CD14-positive monocyte (primary cell): ENCODE data around the gene RITA1. TPM values are rescaled to one million over a fixed set of nuclear protein-coding genes. Genes with fewer than 3 reads are reported as not detected.

Source experiments
- DNase-seq, 3 donors: peaks; one replicate each; pipeline ENCODE4 v3.0.0-alpha.2; 2011 to 2022
- H2AFZ ChIP-seq: 2 replicates; pipeline ENCODE4 v1.6.0; 2012; ENCODE audit warnings: mild to moderate bottlenecking, low read depth, low read length, inconsistent platforms; ENCODE audit not compliant: insufficient read depth, poor library complexity, severe bottlenecking
- H3K27ac ChIP-seq, 2 donors: 1 replicate in 1 of 2; 2 replicates in 1 of 2; pipeline ENCODE4 v1.5.1; 2012 to 2013; ENCODE audit warnings: low read length in 2 of 2, control low read depth in 1 of 2, inconsistent platforms in 1 of 2, low read depth in 1 of 2, mild to moderate bottlenecking in 1 of 2
- H3K27me3 ChIP-seq, 2 donors: one replicate each; pipeline versions ENCODE4 v1.6.0 to v1.6.1; 2011 to 2013; ENCODE audit warnings: low read length in 2 of 2; ENCODE audit not compliant: control insufficient read depth in 2 of 2, insufficient read depth in 2 of 2
- H3K36me3 ChIP-seq, 2 donors: replicated peaks in 1 of 2; 1 replicate in 1 of 2; 2 replicates in 1 of 2; pipeline versions ENCODE4 v1.5.1 to v1.6.1; 2012 to 2013; ENCODE audit warnings: low read length in 2 of 2, control low read depth in 1 of 2, inconsistent platforms in 1 of 2, mild to moderate bottlenecking in 1 of 2; ENCODE audit not compliant: insufficient read depth in 2 of 2, control insufficient read depth in 1 of 2
- H3K4me1 ChIP-seq, 2 donors: 1 replicate in 1 of 2; 2 replicates in 1 of 2; pipeline versions ENCODE4 v1.5.1 to v1.6.1; 2012 to 2013; ENCODE audit warnings: low read length in 2 of 2, control low read depth in 1 of 2, inconsistent platforms in 1 of 2, mild to moderate bottlenecking in 1 of 2, moderate library complexity in 1 of 2; ENCODE audit not compliant: insufficient read depth in 2 of 2, control insufficient read depth in 1 of 2
- H3K4me2 ChIP-seq: replicated peaks from 2 replicates; pipeline ENCODE3; 2012; ENCODE audit warnings: low read length, moderate library complexity, mild to moderate bottlenecking; ENCODE audit not compliant: poor library complexity, severe bottlenecking; ENCODE audit errors: extremely low read depth
- H3K4me3 ChIP-seq, 3 experiments: fragments of 200-600 bp in 1 of 3; sonication (generic) in 1 of 3; replicated peaks in 1 of 3; 1 replicate in 2 of 3; 2 replicates in 1 of 3; pipeline ENCODE4 v1.5.1; 2011 to 2013; ENCODE audit warnings: low read length in 3 of 3, mild to moderate bottlenecking in 3 of 3, control low read depth in 2 of 3, low read depth in 2 of 3, inconsistent platforms in 1 of 3, moderate library complexity in 1 of 3
- H3K79me2 ChIP-seq: 2 replicates; pipeline ENCODE4 v1.6.0; 2012; ENCODE audit warnings: mild to moderate bottlenecking, control low read depth, inconsistent platforms, low read length, moderate library complexity; ENCODE audit not compliant: insufficient read depth
- H3K9ac ChIP-seq: 2 replicates; pipeline ENCODE4 v1.6.0; 2017; ENCODE audit warnings: low read length, mild to moderate bottlenecking; ENCODE audit not compliant: insufficient read depth, poor library complexity, severe bottlenecking
- H3K9me3 ChIP-seq, 2 donors: replicated peaks in 1 of 2; 1 replicate in 1 of 2; 2 replicates in 1 of 2; pipeline versions ENCODE4 v1.5.1 to v1.6.1; 2012 to 2013; ENCODE audit warnings: low read length in 2 of 2, control low read depth in 1 of 2; ENCODE audit not compliant: control insufficient read depth in 1 of 2, insufficient read depth in 1 of 2
- H4K20me1 ChIP-seq: 2 replicates; pipeline ENCODE4 v1.6.0; 2012; ENCODE audit warnings: mild to moderate bottlenecking, low read length, control low read depth, moderate library complexity; ENCODE audit not compliant: insufficient read depth
- H3K27ac Mint-ChIP-seq, 7 donors: one replicate each; pipeline ENCODE4 v1.8.0; 2020; ENCODE audit warnings: mild to moderate bottlenecking in 7 of 7, mixed read lengths in 7 of 7, moderate library complexity in 6 of 7, inconsistent platforms in 2 of 7
- H3K27me3 Mint-ChIP-seq, 3 donors: one replicate each; pipeline ENCODE4 v1.8.0; 2021 to 2022; ENCODE audit warnings: low read depth in 3 of 3, mild to moderate bottlenecking in 3 of 3, mixed read lengths in 3 of 3, moderate library complexity in 3 of 3, inconsistent platforms in 1 of 3
- H3K36me3 Mint-ChIP-seq, 2 donors: one replicate each; pipeline ENCODE4 v1.8.0; 2020; ENCODE audit warnings: mixed read lengths in 2 of 2, inconsistent platforms in 1 of 2, mild to moderate bottlenecking in 1 of 2
- H3K4me1 Mint-ChIP-seq: one replicate; pipeline ENCODE4 v1.8.0; 2020; ENCODE audit warnings: mild to moderate bottlenecking, mixed read lengths
- H3K4me3 Mint-ChIP-seq, 2 donors: one replicate each; pipeline ENCODE4 v1.8.0; 2020; ENCODE audit warnings: mild to moderate bottlenecking in 2 of 2, mixed read lengths in 2 of 2, moderate library complexity in 1 of 2
- H3K9me3 Mint-ChIP-seq, 7 donors: one replicate each; pipeline ENCODE4 v1.8.0; 2020 to 2022; ENCODE audit warnings: mixed read lengths in 7 of 7, mild to moderate bottlenecking in 6 of 7, moderate library complexity in 6 of 7, inconsistent platforms in 2 of 7
- WGBS: methylation state at CpG from one replicate; pipeline ENCODE4 v1.1.5; 2013; ENCODE audit warnings: missing lambda C conversion rate; ENCODE audit not compliant: insufficient coverage; 5-methylcytosine and 5-hydroxymethylcytosine counted together
- intact Hi-C, 2 donors: fragments of 100-400 bp; cut with micrococcal nuclease; formaldehyde crosslinking; loops; one replicate each; pipeline versions ENCODE4 v1.15.0 to v1.15.1; 2023
- polyA plus RNA-seq, 3 donors: library from polyadenylated mRNA; depleted of rRNA in 1 of 3; unstranded in 2 of 3; stranded (reverse) in 1 of 3; fragments of 300-500 nt in 2 of 3; fragments of >200 nt in 1 of 3; fragmentation: Illumina TruSeq in 2 of 3; gene quantifications; 1 replicate in 2 of 3; 2 replicates in 1 of 3; pipeline ENCODE4 v1.2.3, GENCODE V29; 2012 to 2021
- TF ChIP-seq, protein P1 (sequence below): fragments of 200-600 bp; IDR thresholded peaks from one replicate; pipeline ENCODE4 v1.8.0; 2022; ENCODE audit warnings: antibody characterized with exemption, mild to moderate bottlenecking

The RITA1 gene
- polyA plus RNA-seq, 3 donors = 4.9 to 17.6 (median 16.4) TPM

DNA sequence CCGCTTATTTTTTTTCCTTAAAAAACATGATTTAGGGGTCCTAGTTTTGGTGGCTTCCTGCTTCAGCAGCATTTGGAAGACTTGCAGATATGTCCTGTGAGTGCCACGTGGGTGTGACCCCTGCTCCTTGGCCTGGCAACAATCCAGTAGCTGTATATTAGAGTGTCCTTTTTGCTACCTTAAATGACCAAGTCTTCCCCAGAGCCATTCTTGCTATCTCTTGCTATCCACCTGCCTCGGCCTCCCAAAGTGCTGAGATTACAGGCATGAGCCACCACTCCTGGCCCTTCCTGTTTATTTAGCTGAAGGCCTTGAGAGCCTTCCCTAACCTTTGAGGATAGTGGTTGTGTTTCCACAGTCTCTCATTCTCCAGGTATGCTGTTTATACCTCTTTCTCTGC is 52.8 kb downstream of the RITA1 start:
- H3K36me3 ChIP-seq = peaks cover 17 to 50% of the 10 kb centered on the region in 2 donors
- Mint-ChIP-seq H3K27me3 (peaks cover 0 to 7% (median 0%) of the 10 kb centered on the region in 3 donors), H3K4me3 (no peak overlapping the region), H3K4me1 (peaks cover 87% of the 10 kb centered on the region), H3K9me3 (peaks cover 0 to 3% (median 0%) of the 10 kb centered on the region in 7 donors), H3K27ac (peak overlapping the region in 3 of 7 donors; percentile 85 to 96 (median 93)), H3K36me3 (peaks cover 47 to 72% of the 10 kb centered on the region in 2 donors)
- intact Hi-C loops = loop anchor here (5.0 kb wide), 3 partner anchors 34 to 41 kb away; no protein-coding TSS in a partner anchor
- H4K20me1 ChIP-seq = peaks cover 23% of the 10 kb centered on the region
- H2AFZ ChIP-seq = no peak overlapping the region
- H3K4me1 ChIP-seq = peaks cover 85 to 93% of the 10 kb centered on the region in 2 donors
- WGBS = 41% methylated on average over 2 of the region's 3 CpGs
- peak overlapping the region in 1 of 3 experiments; percentile 38 for H3K4me3 ChIP-seq
- peak overlapping the region in 1 of 2 donors; percentile 77 for H3K27ac ChIP-seq
- no peak overlapping the region for H3K9ac ChIP-seq
- no peak for DNase-seq
- no peaks in the 10 kb centered on the region for H3K9me3 ChIP-seq
- H3K27me3 ChIP-seq = no peaks in the 10 kb centered on the region
- TF ChIP-seq, protein P1, sequence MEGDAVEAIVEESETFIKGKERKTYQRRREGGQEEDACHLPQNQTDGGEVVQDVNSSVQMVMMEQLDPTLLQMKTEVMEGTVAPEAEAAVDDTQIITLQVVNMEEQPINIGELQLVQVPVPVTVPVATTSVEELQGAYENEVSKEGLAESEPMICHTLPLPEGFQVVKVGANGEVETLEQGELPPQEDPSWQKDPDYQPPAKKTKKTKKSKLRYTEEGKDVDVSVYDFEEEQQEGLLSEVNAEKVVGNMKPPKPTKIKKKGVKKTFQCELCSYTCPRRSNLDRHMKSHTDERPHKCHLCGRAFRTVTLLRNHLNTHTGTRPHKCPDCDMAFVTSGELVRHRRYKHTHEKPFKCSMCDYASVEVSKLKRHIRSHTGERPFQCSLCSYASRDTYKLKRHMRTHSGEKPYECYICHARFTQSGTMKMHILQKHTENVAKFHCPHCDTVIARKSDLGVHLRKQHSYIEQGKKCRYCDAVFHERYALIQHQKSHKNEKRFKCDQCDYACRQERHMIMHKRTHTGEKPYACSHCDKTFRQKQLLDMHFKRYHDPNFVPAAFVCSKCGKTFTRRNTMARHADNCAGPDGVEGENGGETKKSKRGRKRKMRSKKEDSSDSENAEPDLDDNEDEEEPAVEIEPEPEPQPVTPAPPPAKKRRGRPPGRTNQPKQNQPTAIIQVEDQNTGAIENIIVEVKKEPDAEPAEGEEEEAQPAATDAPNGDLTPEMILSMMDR = no peak
- H3K79me2 ChIP-seq = peaks cover 82% of the 10 kb centered on the region
- H3K4me2 ChIP-seq = peak overlapping the region; percentile 56

- Mint-ChIP-seq H3K27me3 (peaks cover 0 to 7% (median 0%) of the 10 kb centered on the region in 3 donors), H3K4me1 (peaks cover 79% of the 10 kb centered on the region), H3K9me3 (peaks cover 0 to 3% (median 0%) of the 10 kb centered on the region in 7 donors), H3K27ac (peak overlapping the region in 6 of 7 donors; percentile 85 to 95 (median 94)), H3K36me3 (peaks cover 46 to 71% of the 10 kb centered on the region in 2 donors), H3K4me3 (no peak overlapping the region)
- Histone ChIP-seq H3K9me3 (no peaks in the 10 kb centered on the region), H3K79me2 (peaks cover 82% of the 10 kb centered on the region), H3K4me1 (peaks cover 75 to 83% of the 10 kb centered on the region in 2 donors), H3K4me3 (no peak overlapping the region), H3K9ac (no peak overlapping the region), H3K4me2 (no peak overlapping the region), H2AFZ (no peak overlapping the region), H4K20me1 (peaks cover 29% of the 10 kb centered on the region), H3K27ac (peak overlapping the region; percentile 43 to 86), H3K36me3 (peaks cover 23 to 53% of the 10 kb centered on the region in 2 donors), H3K27me3 (no peaks in the 10 kb centered on the region)
- TF ChIP-seq, protein P1 = no peak
- 100% methylated on average over 1 of the region's 3 CpGs for WGBS
- intact Hi-C loops = loop anchor here (5.0 kb wide), 3 partner anchors 33 to 42 kb away; no protein-coding TSS in a partner anchor
- peak in 2 of 3 donors; percentile 26 to 42 for DNase-seq
Measured at GRCh38 chr12:113239288-113239771, 53.8 kb downstream of the RITA1 start.
